CD4-positive, alpha-beta T cell (primary cell): ENCODE data around the gene HRG. TPM values are rescaled to one million over a fixed set of nuclear protein-coding genes. Genes with fewer than 3 reads are reported as not detected.
"Not testable (repeated sequence)": the region's sequence is repeated elsewhere in the genome, so short reads cannot be mapped to it uniquely, and the experiment has no call there.

ENCODE experiments used
- ATAC-seq: fragments of 200-7000 bp; cut with Tn5 transposase; one replicate; pipeline ENCODE4 v1.10.0; 2022; ENCODE audit warnings: mild to moderate bottlenecking; ENCODE audit not compliant: poor library complexity
- CTCF ChIA-PET: fragments of 350-600 bp; sonication (Branson Sonifier 250); formaldehyde crosslinking; loops from one replicate; lab custom pipeline; 2021; ENCODE audit warnings: antibody characterized with exemption, inconsistent platforms; lab: Charles Lee
- POLR2A ChIA-PET: fragments of 350-600 bp; sonication (Branson Sonifier 250); formaldehyde crosslinking; loops from one replicate; lab custom pipeline; 2021; ENCODE audit warnings: antibody characterized with exemption, inconsistent platforms; lab: Charles Lee
- DNase-seq, 14 experiments: peaks; one replicate each; pipeline ENCODE4 v3.0.0-alpha.2; 2013 to 2020; ENCODE audit warnings: mixed read lengths in 2 of 14
- H3K27ac ChIP-seq, 2 donors: one replicate each; pipeline versions ENCODE4 v1.5.1 to v1.7.0; 2013; ENCODE audit warnings: low read length in 2 of 2, low read depth in 1 of 2, mild to moderate bottlenecking in 1 of 2
- H3K27me3 ChIP-seq, 2 experiments: 1 replicate in 1 of 2; 2 replicates in 1 of 2; pipeline versions ENCODE4 v1.6.1 to v1.7.0; 2013; ENCODE audit warnings: low read length in 2 of 2, control low read depth in 1 of 2, mild to moderate bottlenecking in 1 of 2, moderate library complexity in 1 of 2; ENCODE audit not compliant: insufficient read depth in 2 of 2, control insufficient read depth in 1 of 2
- H3K36me3 ChIP-seq: one replicate; pipeline ENCODE4 v1.6.1; 2013; ENCODE audit warnings: low read length, control low read depth; ENCODE audit not compliant: insufficient read depth
- H3K4me1 ChIP-seq: one replicate; pipeline ENCODE4 v1.6.1; 2013; ENCODE audit warnings: low read length, control low read depth; ENCODE audit not compliant: insufficient read depth
- H3K4me3 ChIP-seq: one replicate; pipeline ENCODE4 v1.5.1; 2013; ENCODE audit warnings: mild to moderate bottlenecking, low read length, moderate library complexity
- H3K9me3 ChIP-seq, 2 experiments: 1 replicate in 1 of 2; 2 replicates in 1 of 2; pipeline versions ENCODE4 v1.6.1 to v1.7.0; 2013; ENCODE audit warnings: low read length in 2 of 2, mild to moderate bottlenecking in 2 of 2, control low read depth in 1 of 2, moderate library complexity in 1 of 2; ENCODE audit not compliant: control insufficient read depth in 1 of 2, insufficient read depth in 1 of 2
- H3K27ac Mint-ChIP-seq: one replicate; pipeline ENCODE4 v1.8.0; 2020; ENCODE audit warnings: mixed read lengths
- H3K27me3 Mint-ChIP-seq: one replicate; pipeline ENCODE4 v1.8.0; 2021; ENCODE audit warnings: mixed read lengths
- H3K36me3 Mint-ChIP-seq: one replicate; pipeline ENCODE4 v1.8.0; 2021; ENCODE audit warnings: low read depth, mixed read lengths
- H3K4me1 Mint-ChIP-seq: one replicate; pipeline ENCODE4 v1.8.0; 2021; ENCODE audit warnings: low read depth, mixed read lengths
- H3K4me3 Mint-ChIP-seq: one replicate; pipeline ENCODE4 v1.8.0; 2020; ENCODE audit warnings: mild to moderate bottlenecking, mixed read lengths
- H3K9me3 Mint-ChIP-seq: one replicate; pipeline ENCODE4 v1.8.0; 2020; ENCODE audit warnings: mixed read lengths
- CTCF ChIP-seq: fragments of 200-600 bp; IDR thresholded peaks from one replicate; pipeline ENCODE4 v1.8.0; 2022; ENCODE audit warnings: antibody characterized with exemption, mild to moderate bottlenecking
- intact Hi-C, 2 experiments: fragments of 100-400 bp; cut with DNase I in 1 of 2; cut with micrococcal nuclease in 1 of 2; formaldehyde crosslinking; loops; one replicate each; pipeline versions ENCODE4 v1.15.1 to v1.9.0; 2023 to 2025; cut with DNase I, micrococcal nuclease
- total RNA-seq, 174 experiments: library from RNA in 2 of 174; stranded (reverse) in 2 of 174; gene quantifications; one replicate each; pipeline ENCODE4 v1.2.3 and lab custom pipeline; 2021 to 2026

HRG gene
- total RNA-seq, 2 experiments from 2014 or later = not detected

GRCh38 chr3:186705882-186706780 is 40.3 kb downstream of the HRG start:
- peaks cover 2 to 5% of the 10 kb centered on the region in 2 experiments for H3K27me3 ChIP-seq
- H3K9me3 ChIP-seq = no peaks in the 10 kb centered on the region
- H3K4me1 ChIP-seq = peaks cover 6% of the 10 kb centered on the region
- H3K4me3 ChIP-seq = no peak overlapping the region
- POLR2A ChIA-PET = no interaction called here
- no peak overlapping the region for H3K27ac ChIP-seq
- Mint-ChIP-seq H3K9me3 (no peaks in the 10 kb centered on the region), H3K36me3 (no peaks in the 10 kb centered on the region), H3K27ac (no peak overlapping the region), H3K27me3 (peaks cover 41% of the 10 kb centered on the region), H3K4me3 (no peak overlapping the region), H3K4me1 (no peaks in the 10 kb centered on the region)
- ATAC-seq = no peak
- peak in 4 of 14 experiments; percentile 1 to 69 (median 54) for DNase-seq
- intact Hi-C loops = no loop called here
- no peaks in the 10 kb centered on the region for H3K36me3 ChIP-seq
- no peak for TF ChIP-seq CTCF
- CTCF ChIA-PET = no interaction called here

- DNase-seq = no peak
- intact Hi-C loops = no loop called here
- ChIA-PET POLR2A (no interaction called here), CTCF (no interaction called here)
- H3K4me1 ChIP-seq = peaks cover 6% of the 10 kb centered on the region
- H3K27ac ChIP-seq = no peak overlapping the region
- peaks cover 2 to 5% of the 10 kb centered on the region in 2 experiments for H3K27me3 ChIP-seq
- no peak overlapping the region for H3K4me3 ChIP-seq
- H3K4me3 Mint-ChIP-seq = no peak overlapping the region
- H3K27ac Mint-ChIP-seq = no peak overlapping the region
- H3K36me3 Mint-ChIP-seq = no peaks in the 10 kb centered on the region
- H3K9me3 ChIP-seq = no peaks in the 10 kb centered on the region
- H3K27me3 Mint-ChIP-seq = peaks cover 38% of the 10 kb centered on the region
- no peak for ATAC-seq
- no peaks in the 10 kb centered on the region for H3K36me3 ChIP-seq
- no peaks in the 10 kb centered on the region for H3K9me3 Mint-ChIP-seq
- H3K4me1 Mint-ChIP-seq = no peaks in the 10 kb centered on the region
- no peak for TF ChIP-seq CTCF
Observed at GRCh38 chr3:186708983-186709679, 43.3 kb downstream of the HRG start.

GRCh38 chr3:186710694-186711093 is 44.9 kb downstream of the HRG start:
- ATAC-seq, H3K9me3 Mint-ChIP-seq, H3K4me3 Mint-ChIP-seq, DNase-seq, intact Hi-C loops, H3K4me1 ChIP-seq, POLR2A ChIA-PET, H3K36me3 Mint-ChIP-seq, H3K4me3 ChIP-seq, H3K27ac Mint-ChIP-seq, H3K9me3 ChIP-seq, H3K27ac ChIP-seq, H3K36me3 ChIP-seq, H3K4me1 Mint-ChIP-seq, H3K27me3 ChIP-seq: not testable (repeated sequence)
- CTCF ChIA-PET = interaction anchor here (1.2 kb wide), 1 partner anchor 11 kb away, joined by 3 read pairs; no protein-coding TSS in a partner anchor
- peaks cover 28% of the 10 kb centered on the region for H3K27me3 Mint-ChIP-seq
